ENCODE data around the gene LRRK1.

LRRK1 gene

GRCh38 chr15:101004986-101005747, 86.0 kb downstream of the LRRK1 start:
- no peak for DNase-seq (ENCODE audit: low spot score)

DNA sequence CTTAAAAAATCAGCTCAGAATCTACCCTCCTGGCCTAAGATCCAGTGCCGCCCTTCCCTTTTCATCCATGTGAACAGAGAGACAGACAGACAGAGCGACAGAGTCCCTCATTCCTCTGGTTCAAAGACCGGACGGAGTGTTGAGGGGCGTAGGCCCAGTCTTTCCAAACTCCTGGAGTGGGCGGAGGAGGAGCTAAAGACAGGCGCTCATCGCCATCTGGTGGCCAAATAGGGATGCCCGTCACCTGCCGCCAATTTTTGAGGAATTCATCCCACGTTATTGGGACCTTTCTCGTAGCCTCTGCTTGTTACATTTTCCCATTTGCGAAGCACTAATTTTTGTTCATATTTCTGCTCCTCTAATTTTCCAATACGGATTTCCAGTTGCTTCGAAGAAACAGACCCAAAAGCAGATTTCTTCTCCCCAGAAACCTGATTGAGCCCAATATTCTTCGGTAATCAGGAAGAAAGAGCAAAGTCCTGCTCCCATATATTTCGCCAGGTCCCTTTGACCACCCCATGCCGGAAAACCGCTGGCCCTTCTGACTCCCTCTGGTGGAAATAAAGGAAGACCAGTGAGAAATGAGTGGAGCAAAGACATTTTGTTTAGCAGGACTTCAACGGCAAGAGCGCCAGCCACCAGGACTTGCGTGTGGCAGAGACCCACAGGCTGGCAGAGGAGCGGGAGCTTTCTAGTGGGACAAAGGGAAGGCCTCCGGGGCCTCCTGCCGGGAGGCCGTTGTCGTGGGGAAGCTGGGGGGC, 88.0 kb downstream of the LRRK1 start:
- peak; percentile 86 for DNase-seq (ENCODE audit: low spot score)

- peak; percentile 82 for DNase-seq (ENCODE audit: low spot score)
Observed at GRCh38 chr15:101008158-101009139, 89.3 kb downstream of the LRRK1 start.

DNA sequence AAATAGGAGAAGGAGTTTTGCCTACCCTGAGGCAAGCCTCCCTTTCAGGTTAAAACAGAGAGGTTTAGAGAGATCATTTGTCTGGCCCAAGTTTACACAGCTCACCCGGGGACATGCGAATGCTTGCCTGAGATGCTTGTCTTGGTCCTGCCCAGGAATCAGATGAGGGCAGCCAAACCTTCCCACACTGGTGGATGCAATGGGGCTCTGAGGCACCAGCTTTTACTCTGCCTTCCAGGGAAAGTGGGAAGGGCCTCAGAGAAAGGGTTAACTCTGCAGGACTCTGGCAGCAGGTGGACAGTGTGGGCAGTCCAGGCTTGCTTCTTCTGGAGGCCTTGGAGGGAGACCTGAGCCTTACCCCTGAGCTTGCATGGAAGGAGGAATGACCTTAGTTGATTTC, 90.0 kb downstream of the LRRK1 start:
- DNase-seq (ENCODE audit: low spot score), result no peak

GRCh38 chr15:101010781-101011180, 91.6 kb downstream of the LRRK1 start:
- DNase-seq (ENCODE audit: low spot score), result no peak

DNA sequence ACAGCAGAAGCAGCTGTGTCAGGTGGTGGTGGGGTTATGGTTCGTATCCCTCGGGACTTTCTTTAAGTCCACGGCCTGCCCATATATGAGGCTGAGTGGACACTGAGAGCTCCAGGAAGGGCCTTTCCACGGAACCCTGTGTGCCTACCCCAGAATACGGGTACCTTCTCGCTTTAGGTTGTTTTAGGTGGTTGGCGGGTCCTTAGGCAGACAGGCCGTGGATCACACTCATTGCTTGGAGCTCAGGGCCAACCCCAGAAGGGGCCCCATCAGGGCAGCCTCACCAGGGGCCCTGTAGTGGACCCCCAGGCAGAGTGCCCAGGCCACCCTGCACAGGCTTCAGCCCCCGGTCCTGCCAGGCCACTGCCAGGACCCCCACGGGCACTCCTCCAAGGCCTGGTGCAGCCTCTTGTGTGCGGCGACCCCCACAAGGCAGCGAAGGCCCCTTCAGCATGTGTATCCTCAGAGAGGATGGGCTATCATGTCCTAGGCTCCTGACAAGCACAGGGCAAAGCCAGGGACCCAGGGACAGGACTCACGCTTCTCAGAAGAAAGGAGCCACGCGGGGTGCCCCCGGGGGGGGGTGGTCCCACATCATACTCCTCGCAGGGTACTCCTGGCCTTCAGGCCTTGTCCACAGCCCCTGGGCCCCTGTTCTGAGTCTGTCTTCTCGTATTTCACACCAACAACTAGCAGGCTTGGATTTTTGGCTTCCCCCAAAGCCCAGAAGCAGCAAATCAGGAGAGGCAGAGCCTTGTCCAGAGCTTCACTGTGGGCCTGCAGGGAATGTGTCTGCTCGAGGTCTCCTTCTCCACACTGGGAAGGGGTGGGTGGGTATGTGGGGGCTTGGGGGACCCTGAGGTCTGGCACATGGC, 93.4 kb downstream of the LRRK1 start:
- DNase-seq (ENCODE audit: low spot score), result no peak

DNA sequence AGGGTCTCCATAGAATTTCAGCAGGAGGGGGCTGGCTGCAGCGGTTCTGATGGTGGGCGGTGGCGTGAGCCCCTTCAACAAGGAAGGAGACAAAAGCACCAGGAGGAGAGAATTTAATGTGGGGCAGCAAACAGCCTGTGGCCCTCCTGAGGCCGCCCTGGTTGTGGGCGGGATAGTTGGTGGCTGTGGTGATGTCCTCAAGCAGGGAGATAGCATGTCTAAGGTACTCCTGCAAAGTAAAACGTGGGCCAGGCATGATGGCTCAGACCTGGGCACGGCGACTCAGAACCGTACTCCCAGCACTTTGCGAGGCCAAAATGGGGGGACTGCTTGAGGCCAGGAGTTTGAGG, 94.0 kb downstream of the LRRK1 start:
- DNase-seq (ENCODE audit: low spot score), result no peak

- DNase-seq (ENCODE audit: low spot score), result no peak
Observed at GRCh38 chr15:101013769-101014675, 94.9 kb downstream of the LRRK1 start.

GRCh38 chr15:101014921-101015841, 96.0 kb downstream of the LRRK1 start:
- peak; percentile 87 for DNase-seq (ENCODE audit: low spot score)

DNA sequence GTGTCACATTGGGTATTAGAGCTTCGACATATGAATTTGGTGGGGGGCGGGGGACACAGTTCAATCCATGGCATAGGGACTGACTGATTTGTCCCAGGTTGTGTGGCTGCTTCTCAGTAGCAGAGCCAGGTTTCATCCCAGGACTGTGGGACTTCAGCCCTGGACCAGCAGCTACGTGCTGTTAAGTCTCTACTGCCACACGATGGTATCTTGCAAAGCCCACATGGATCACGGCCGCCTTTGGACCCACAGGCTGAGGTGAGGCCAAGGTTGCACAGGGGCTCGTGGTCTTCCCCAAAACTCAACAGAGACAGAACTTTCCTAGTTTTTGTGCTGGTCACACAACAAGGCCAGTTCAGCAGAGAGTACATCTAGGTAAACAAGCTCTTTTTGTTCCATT, 97.4 kb downstream of the LRRK1 start:
- no peak for DNase-seq (ENCODE audit: low spot score)

DNA sequence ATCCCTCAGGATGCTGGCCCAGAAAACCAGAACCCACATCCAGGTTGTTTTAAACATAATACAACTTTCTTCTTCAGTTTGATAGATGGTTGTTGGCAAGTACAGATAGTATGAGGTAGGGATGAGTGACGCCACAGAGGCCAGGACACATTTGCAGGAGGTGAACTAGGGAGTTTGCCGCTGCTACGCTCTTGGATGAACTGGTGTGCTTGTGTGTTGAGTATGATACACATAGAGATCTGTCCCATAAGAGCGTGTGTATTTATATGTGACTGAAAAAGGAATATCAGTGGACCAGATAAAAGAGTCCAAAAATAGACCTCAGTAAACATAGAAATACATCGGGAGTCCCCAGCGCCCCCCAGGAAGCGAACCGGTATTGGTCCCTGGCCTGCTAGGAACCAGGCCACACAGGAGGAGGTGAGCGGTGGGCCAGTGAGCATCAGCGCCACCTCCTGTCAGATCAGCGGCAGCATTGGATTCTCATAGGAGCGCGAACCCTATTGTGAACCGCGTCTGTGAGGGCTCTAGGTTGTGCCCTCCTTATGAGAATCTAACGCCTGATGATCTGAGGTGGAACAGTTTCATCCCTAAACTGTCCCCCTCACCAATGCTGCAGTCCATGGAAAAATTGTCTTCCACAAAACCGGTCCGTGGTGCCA, 98.1 kb downstream of the LRRK1 start:
- DNase-seq (ENCODE audit: low spot score), result no peak

DNA sequence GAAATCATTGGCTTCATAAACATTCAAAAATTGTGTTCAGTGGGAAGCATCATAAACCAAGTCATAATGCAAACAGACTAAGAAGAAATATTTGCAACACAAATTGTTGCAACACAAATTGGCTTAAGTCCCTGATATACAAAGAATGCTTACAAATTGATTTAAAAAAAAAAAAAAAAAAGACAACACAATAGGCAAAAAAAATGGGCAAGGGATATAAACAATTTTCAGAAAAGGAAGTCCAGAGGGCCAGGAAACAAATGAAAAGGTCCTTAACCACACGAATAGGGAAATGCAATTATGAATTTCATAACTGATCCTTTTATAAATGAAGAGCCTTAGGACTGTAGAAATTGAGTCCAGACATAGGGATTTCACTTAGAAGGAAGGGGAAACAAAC, 98.9 kb downstream of the LRRK1 start:
- DNase-seq (ENCODE audit: low spot score), result no peak

- no peak for DNase-seq (ENCODE audit: low spot score)
Observed at GRCh38 chr15:101018450-101018849, 99.3 kb downstream of the LRRK1 start.

GRCh38 chr15:101019366-101019896, 100.3 kb downstream of the LRRK1 start:
- no peak for DNase-seq (ENCODE audit: low spot score)

DNA sequence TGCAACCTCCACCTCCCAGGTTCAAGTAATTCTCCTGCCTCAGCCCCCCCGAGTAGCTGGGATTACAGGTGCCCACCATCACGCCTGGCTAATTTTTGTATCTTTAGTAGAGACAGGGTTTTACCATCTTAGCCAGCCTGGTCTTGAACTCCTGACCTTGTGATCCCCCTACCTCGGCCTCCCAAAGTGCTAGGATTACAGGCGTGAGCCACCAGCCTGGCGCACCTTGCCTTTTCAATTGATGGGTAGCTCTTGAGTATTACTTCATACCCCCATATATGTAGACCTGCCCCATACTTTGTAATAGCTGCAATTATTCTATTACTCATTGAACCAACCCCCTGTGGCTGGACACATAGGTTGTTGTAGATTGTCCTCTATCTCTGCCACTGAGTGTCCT, 101.3 kb downstream of the LRRK1 start:
- no peak for DNase-seq (ENCODE audit: low spot score)

GRCh38 chr15:101020945-101021344, 101.8 kb downstream of the LRRK1 start:
- no peak for DNase-seq (ENCODE audit: low spot score)

GRCh38 chr15:101022306-101022705, 103.1 kb downstream of the LRRK1 start:
- no peak for DNase-seq (ENCODE audit: low spot score)

DNA sequence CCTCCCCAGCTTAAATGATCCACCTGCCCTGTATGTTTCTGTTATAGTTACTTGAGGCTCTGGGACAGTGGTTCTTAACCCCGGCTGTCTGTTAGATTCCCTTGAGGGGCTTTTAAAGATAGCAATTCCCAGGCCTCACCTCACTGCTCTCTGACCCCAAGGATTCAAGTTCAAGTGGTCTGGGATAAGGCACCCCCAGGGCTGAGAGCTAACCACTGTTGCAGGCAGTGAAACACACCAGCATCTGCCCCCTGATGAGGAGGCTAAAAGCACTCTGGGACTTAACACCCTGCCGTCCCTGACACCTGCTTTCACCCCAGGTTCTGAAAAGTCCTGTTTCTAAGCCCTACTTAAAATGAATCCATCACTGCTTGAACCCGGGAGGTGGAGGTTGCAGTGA, 103.7 kb downstream of the LRRK1 start:
- DNase-seq (ENCODE audit: low spot score), result no peak
